ENCODE data around the gene ACAD8. TPM values are rescaled to one million over a fixed set of nuclear protein-coding genes. Genes with fewer than 3 reads are reported as not detected.

Gene ACAD8
- total RNA-seq (10 to 100 TPM; 35.1 to 47.9 TPM), polyA plus RNA-seq (ENCODE audit: insufficient read depth, low read depth, low replicate concordance) (27.4 TPM)
- long read RNA-seq, donor 1, transcript ACAD8-201 (11 exons, 2,249 nt) = major isoform, 10 of 12 reads
- long read RNA-seq, donor 1, partial matches to known transcripts = 0 of 12 reads
- long read RNA-seq, donor 1, other reads (novel, unspliced or antisense) = 0 of 12 reads
- long read RNA-seq, donor 2, partial matches to known transcripts = 5 of 9 reads
- long read RNA-seq, donor 2, other reads (novel, unspliced or antisense) = 0 of 9 reads

DNA sequence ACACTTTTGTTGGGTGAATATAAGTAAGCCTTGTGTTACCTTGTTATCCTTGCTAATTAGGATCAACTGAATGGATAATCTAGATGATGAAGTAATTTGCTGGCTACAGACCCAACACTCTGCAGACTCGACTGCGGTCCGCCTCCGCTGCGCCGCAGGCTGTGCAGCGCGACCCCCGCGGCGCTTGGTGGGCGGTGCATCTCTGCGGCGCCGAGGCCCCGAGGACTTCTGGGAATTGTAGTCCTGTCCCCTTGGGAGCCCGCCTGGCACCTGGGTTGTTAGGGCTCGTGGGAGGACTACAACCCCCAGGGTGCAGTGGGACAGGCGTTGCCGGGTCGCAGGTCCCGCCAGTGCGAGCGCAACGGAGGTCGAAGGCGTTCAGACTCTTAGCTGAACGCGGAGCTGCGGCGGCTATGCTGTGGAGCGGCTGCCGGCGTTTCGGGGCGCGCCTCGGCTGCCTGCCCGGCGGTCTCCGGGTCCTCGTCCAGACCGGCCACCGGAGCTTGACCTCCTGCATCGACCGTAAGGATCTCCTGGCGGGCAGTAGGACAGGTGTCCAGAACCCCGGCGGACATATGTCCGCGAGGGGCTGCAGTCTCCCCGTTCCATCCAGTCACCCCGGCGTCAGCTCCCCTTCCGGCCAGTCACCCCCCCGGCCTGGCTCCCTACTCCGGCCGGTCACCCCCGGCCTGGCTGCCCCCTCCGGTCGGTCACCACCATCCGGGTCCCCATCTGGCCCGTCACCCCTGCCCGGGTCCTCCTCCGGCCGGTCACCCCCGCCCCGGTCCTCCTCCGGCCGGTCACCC lies at the start of gene ACAD8, which contains the start of gene THYN1:
TSS of gene ACAD8 (plus strand) at position 381 of the 806 bp plus-strand sequence. CDS start at position 414, 33 bp downstream.
TSS of gene THYN1 (minus strand) at position 165 of the 806 bp plus-strand sequence. CDS start 470 bp downstream, outside the sequence.
- no peak for TF ChIP-seq POLR2A (IDR thresholded peaks at IDR 0.05)
- TF ChIP-seq, protein P1, sequence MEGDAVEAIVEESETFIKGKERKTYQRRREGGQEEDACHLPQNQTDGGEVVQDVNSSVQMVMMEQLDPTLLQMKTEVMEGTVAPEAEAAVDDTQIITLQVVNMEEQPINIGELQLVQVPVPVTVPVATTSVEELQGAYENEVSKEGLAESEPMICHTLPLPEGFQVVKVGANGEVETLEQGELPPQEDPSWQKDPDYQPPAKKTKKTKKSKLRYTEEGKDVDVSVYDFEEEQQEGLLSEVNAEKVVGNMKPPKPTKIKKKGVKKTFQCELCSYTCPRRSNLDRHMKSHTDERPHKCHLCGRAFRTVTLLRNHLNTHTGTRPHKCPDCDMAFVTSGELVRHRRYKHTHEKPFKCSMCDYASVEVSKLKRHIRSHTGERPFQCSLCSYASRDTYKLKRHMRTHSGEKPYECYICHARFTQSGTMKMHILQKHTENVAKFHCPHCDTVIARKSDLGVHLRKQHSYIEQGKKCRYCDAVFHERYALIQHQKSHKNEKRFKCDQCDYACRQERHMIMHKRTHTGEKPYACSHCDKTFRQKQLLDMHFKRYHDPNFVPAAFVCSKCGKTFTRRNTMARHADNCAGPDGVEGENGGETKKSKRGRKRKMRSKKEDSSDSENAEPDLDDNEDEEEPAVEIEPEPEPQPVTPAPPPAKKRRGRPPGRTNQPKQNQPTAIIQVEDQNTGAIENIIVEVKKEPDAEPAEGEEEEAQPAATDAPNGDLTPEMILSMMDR (IDR thresholded peaks at IDR 0.05) = peak; percentile 23 to 57 (median 38)
- H3K9me3 ChIP-seq = no peaks in the 10 kb centered on the region
- H3K27ac ChIP-seq = peak within 1 kb of the TSS; percentile 51 to 74
- no peaks in the 10 kb centered on the region for H3K36me3 ChIP-seq (ENCODE audit: low read depth, missing control alignments)
- H3K27me3 ChIP-seq = no peaks in the 10 kb centered on the region
- intact Hi-C loops (cut with DNase I; ENCODE audit: low total_unique reads) = no loop called here
- peak within 1 kb of the TSS; percentile 94 to 95 for H3K4me3 ChIP-seq
- peak; percentile 98 for DNase-seq
- 1% methylated on average over 13 to 35 of the region's 70 CpGs for WGBS, 2 donors
- H3K4me1 ChIP-seq = peaks cover 10% of the 10 kb centered on the region

DNA sequence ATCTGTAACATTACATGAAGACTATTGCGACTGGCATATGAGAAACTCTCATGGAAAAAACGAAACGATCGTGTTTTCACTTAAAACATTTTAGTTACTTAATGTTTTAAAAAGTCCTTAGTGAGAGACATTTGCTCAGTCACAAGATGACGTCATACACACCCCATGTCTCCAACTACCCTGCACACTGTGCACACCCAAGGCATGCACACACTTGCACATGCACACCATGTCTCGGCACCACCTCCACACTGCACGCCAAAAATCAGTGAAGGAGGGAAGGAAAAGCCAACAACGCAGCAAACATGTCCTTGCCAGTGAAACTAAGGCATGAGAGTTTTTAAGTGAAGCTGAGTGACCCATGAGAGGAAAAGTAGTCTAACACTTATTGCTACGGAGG lies 47.6 kb upstream of the ACAD8 start:
- Histone ChIP-seq H3K4me3 (no peak overlapping the region), H3K27ac (no peak overlapping the region), H3K27me3 (no peaks in the 10 kb centered on the region), H3K4me1 (no peaks in the 10 kb centered on the region), H3K36me3 (ENCODE audit: low read depth, missing control alignments) (no peaks in the 10 kb centered on the region), H3K9me3 (no peaks in the 10 kb centered on the region)
- WGBS, 2 donors = 93 to 95% methylated on average over 9 of the region's 9 CpGs
- no peak for TF ChIP-seq POLR2A (IDR thresholded peaks at IDR 0.05)
- TF ChIP-seq, protein P1 (IDR thresholded peaks at IDR 0.05) = no peak
- intact Hi-C loops (cut with DNase I; ENCODE audit: low total_unique reads) = no loop called here
- DNase-seq = no peak

DNA sequence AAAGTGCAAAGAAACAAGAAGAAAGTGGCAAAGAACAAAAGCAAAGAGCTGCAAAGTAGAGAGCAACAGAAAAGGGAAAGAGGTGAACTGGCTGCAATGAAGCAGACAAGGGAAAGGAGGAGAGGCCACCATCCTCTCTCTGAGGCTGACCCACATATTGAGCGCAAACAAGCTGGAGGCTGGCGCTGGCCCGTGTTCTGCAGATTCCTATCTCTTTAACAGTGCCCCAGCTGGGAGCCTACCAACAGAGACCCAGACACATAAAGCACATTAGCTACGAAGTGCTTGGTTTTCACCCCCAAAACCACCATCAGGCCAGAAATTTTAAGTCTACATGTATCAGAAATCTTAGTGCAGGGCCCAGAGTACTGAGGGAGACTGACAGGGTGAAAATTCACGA lies 47.2 kb upstream of the ACAD8 start:
- H3K4me3 ChIP-seq = no peak overlapping the region
- no peaks in the 10 kb centered on the region for H3K27me3 ChIP-seq
- intact Hi-C loops (cut with DNase I; ENCODE audit: low total_unique reads) = no loop called here
- WGBS, 2 donors = 85 to 95% methylated on average over 5 of the region's 5 CpGs
- no peaks in the 10 kb centered on the region for H3K4me1 ChIP-seq
- TF ChIP-seq POLR2A (IDR thresholded peaks at IDR 0.05) = no peak
- TF ChIP-seq, protein P1 (IDR thresholded peaks at IDR 0.05) = no peak
- no peak for DNase-seq
- no peaks in the 10 kb centered on the region for H3K9me3 ChIP-seq
- H3K27ac ChIP-seq = no peak overlapping the region
- H3K36me3 ChIP-seq (ENCODE audit: low read depth, missing control alignments) = no peaks in the 10 kb centered on the region

DNA sequence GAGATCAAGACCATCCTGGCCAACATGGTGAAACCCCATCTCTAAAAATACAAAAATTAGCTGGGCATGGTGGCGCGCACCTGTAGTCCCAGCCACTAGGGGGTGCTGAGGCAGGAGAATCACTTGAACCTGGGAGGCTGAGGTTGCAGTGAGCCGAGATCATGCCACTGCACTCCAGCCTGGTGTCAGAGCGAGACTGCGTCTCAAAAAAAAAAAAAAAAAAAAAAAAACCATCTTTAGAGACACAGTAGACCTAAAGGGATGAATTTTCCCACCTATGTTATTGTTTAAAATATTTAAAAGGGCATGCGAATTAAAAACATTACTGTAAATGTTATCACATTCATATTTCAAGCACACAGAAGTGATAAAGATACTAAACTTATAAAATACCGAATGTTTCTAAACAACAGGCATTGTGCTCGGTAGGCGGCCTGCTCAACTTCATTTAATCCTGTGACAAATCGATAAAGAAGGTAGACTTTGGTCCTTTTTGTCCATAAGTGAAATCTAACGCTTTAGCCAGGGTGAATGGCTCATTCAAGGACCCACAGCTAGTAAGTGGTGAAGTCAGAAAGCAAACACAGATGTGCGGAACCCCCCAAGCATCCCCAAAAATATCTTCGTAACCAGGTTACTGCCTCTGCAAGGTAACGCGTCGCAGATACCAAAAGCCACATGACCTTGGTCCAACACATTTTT lies 45.7 kb upstream of the ACAD8 start:
- H3K36me3 ChIP-seq (ENCODE audit: low read depth, missing control alignments) = no peaks in the 10 kb centered on the region
- no peaks in the 10 kb centered on the region for H3K9me3 ChIP-seq
- H3K27me3 ChIP-seq = no peaks in the 10 kb centered on the region
- peak; percentile 67 for DNase-seq
- no peak overlapping the region for H3K27ac ChIP-seq
- no peak overlapping the region for H3K4me3 ChIP-seq
- 87 to 88% methylated on average over 16 of the region's 16 CpGs for WGBS, 2 donors
- no peaks in the 10 kb centered on the region for H3K4me1 ChIP-seq
- intact Hi-C loops (cut with DNase I; ENCODE audit: low total_unique reads) = no loop called here
- no peak for TF ChIP-seq POLR2A (IDR thresholded peaks at IDR 0.05)
- TF ChIP-seq, protein P1 (IDR thresholded peaks at IDR 0.05) = peak; percentile 33 to 72 (median 58)

Data from testis (tissue), 5 donors.